SK-MEL-5 (cell line): ENCODE measurements around the gene BABAM1. TPM values are rescaled to one million over a fixed set of nuclear protein-coding genes. Genes with fewer than 3 reads are reported as not detected.

Source experiments
- DNase-seq: peaks from one replicate; pipeline ENCODE4 v3.0.0-alpha.2; 2016; ENCODE audit warnings: low read depth, low spot score
- in situ Hi-C: cut with HindIII; loops from 2 replicates; pipeline ENCODE4 v1.10.0; 2016; ENCODE audit warnings: low sequenced_read_pairs, high pct_unique_total_duplicates, low pct_unique_long_range_greater_than_20kb
- total RNA-seq: library from RNA; depleted of rRNA; stranded (reverse); fragments of >200 nt; shearing (Covaris generic); gene quantifications from 2 replicates; pipeline ENCODE4 v1.2.3, GENCODE V29; 2014

The BABAM1 gene
- total RNA-seq, 1 experiment from 2014 or later: 61.0 TPM

DNA sequence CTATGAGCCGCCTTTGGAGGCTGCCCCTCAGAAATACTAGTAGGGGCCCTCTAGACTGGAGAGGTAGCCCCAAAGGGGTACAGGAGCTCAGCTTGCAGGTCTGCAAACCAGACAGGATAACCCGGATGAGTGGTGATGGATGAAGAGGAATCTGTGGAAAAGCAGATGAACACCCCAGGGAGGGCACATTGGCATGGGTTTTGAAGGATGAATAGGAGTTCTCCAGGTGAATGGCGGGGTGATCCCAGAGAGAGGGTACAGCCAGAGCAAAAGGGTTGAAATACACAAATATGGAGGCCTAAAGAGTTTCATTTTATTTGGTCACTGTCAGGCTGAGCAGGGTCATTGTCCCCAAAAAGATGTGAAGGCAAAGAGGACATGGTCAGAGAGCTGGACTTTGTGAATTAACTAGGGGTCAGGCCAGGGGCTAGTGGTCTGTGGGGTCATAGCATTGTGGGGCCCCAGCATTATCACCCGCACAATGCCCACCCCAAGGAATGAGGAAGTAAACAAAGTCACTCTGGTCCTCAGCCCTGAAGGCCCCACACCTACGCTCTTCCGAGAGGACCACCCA lies 26.3 kb upstream of the BABAM1 start:
- DNase-seq: no peak
- in situ Hi-C loops: no loop called here

- no peak for DNase-seq
- in situ Hi-C loops: no loop called here
These were observed 24.6 kb upstream of the BABAM1 start for GRCh38 chr19:17242431-17243208.

DNA sequence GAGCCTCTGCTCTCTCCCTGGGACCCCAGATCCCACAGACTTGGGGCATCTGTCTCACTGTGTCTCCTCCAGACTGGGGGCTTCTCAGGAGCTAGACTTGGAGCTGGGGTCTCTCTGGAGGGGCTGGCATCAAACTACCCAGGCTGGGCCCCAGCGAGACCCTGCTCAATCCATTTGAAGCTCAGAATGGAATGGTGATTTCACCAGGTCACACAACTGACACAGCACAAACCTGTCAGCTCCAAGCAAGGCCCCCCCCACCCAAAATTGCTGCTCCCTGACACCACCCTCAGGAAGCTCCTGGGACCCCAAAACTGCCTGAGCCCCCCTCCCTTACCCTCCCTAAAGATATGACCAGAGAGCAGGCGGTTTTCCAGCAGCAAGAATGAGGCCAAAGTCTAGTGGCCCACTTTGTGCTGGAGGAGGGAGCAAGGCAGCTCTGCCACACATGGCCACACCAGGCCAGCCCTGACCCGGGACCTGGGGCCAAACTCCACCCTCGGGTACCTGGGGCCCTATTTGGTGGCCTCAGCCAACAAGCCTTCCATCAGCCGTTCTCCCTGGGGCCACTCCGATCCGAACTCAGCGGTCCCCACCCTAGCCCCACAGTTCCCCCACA lies 23.9 kb upstream of the BABAM1 start:
- no peak for DNase-seq
- in situ Hi-C loops: no loop called here

DNA sequence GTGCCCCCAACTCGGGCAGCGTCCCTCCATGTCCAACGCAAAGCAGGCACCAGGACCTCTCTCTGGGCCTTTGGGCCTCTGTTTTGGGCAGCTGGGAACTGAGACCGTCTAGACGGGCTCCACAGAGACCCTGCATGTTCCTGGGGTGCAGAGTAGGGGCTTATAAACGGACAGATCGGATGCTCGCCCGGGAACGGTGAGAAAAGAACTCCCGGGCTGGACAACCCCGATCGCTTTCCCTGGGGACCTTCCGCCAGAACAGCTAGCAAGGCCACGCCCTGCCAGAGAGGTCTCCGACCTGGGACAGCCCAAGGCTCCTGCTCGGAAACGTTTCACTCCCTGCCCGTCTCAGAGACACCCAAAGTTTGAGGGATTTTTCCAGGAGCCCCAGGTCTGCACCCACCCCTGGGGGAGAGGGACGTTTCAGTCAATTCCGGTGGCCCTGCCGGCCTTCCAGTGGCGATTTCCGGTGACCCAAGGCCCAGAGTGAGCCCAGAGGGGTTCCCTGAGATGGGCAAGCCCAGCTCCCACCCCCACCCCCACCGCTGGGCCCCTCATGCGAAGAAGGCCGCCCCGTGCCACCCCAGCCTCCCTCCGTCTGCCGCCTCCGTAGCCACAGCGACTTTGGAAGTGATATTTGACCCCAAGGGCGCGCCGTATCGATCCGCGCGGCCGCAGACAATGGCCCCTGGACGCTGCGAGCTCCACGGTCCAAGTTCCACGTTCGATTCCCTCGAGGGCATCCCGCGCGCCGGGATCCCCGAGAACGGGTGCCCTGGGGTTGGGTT lies 23.2 kb upstream of the BABAM1 start:
- in situ Hi-C loops: no loop called here
- peak; percentile 47 for DNase-seq

DNA sequence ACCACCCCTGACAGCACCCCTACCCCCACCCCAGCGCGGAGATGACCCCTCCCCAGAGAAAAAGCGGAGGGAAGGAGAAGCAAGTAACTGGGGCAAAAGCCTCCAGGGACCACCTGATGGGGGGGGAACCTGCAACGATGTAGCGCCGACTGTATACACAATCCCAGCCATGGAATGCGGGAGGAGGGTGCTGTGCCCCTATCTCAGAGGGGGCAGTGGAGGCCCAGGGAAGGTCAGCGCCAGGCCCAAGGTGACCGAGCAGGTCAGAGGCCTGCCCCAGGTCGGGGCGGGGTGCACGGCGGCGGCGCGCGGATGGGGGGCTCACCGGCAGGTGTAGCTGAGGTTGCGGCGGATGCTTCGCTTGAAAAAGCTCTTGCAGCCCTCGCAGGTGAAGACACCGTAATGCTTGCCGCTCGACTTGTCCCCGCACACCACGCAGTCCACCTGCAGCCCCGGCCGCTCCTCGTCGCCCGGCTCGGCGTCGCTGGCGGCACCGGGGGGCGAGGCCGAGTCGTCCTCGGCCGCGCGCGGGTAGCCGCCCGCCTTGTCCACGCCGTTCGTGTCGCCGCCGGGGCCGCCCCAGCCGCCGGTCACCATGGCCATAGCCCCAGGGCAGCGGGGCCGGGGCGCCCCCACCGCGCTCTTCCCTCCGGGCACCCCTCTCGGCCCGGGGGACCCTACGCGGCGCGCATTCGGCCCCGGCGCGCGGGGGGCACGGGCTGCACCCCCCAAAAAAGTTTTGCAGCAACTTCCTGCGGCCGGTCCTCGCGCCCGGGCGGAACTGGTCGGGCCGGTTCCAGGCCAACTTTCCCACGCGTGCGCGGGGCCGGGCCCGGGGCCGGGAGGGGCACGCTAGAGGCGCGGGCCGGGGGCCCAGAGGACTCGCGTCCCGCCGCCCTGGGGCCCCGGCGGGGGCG lies 22.4 kb upstream of the BABAM1 start:
- DNase-seq: no peak
- in situ Hi-C loops: no loop called here

DNA sequence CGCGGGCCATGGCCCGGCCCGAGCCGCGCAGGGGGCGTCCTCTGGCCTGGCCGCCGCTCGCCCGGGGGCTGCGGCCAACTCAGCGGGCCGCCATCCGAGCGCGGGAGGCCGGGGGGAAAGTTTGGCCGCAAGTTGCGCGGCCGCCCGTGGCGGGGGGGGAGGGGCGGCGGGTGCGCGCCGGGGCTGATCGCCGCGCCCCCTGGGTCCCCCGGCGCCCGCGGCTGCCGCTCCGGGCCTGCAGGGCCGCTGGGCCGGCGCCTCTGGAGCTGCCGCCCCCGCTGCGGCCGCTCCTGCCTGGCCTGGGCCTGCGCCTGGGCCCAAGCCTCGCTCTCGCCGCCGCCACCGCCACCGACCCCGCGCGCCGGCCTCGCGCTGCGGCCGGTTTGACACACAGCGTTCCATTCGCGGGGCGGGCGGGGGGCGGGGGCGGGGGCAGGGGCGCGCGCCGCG lies 21.7 kb upstream of the BABAM1 start, which contains the start of gene NR2F6:
Gene NR2F6, minus strand, starts transcription at position 385 of the 450 bp plus-strand sequence. CDS start 699 bp downstream, outside the sequence.
- in situ Hi-C loops: no loop called here
- DNase-seq: no peak

DNA sequence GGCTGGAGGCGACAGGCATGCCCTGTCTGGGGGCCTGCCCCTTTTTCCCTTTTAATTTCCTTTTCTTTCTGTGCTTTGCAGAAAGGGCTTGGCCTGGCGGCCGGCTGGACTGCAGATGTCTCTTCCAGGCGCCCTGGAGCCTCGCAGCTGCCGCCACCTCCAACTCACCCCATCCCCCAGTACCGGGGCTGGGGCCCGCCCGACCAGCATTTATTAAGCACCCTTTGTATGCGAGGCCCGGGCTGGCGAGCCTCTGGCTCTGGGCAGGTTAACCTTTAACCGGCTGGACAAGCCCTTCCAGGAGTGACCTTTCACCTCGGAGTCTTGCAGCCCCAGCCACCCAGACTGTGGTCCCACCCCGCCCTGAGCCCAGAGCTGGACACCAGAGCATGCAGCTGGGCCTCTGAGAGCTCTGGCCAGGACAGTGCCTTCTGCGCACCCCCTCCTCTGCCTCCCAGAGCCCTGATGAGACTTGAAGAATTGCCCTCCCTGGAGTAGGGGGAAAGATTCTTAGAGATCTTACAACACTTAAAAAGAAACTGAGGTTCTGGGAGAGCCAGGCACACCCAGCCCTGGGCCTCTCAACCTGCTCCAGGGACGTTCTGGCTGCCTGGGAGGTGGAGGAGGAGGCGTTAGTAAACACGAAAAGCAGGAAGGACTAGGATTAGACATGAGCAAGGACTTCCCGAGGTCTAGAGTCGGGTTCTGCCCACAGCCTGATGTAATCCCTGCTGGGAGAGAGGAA lies 20.4 kb upstream of the BABAM1 start:
- no peak for DNase-seq
- in situ Hi-C loops: no loop called here

- in situ Hi-C loops: no loop called here
- DNase-seq: no peak
These were observed 19.0 kb upstream of the BABAM1 start for GRCh38 chr19:17248011-17248776.

DNA sequence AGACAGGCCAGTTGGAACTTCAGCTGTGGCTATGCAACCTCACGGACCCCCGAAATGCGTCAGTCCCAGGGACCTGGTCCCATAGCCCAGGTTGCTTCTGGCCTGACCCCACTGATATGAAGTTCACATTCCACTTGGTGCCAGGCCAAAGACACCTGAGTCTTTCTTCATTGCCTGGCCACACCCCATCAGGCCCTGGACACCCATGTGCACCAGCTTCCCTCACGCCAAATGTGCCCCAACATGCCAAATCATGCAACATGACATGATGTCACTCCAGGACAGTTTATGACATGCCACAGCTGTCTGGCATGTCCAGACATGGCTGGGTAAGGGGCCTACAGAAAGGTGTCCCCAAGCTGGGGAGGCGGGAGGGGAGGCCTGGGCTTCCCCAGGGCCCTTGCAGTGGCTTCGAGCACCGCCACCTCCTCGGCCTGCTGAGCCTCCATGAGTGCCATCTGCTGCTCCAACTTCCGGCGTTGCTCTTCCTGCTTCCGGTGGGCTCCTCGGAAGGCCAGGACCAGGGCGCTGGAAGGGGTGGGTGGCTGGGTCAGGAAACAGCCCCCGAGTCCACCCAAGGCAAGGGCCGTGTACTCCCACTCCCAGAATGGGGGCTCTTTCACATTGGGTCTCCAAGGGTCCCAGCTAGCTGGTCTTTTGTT lies 17.2 kb upstream of the BABAM1 start:
- DNase-seq: no peak
- in situ Hi-C loops: no loop called here

DNA sequence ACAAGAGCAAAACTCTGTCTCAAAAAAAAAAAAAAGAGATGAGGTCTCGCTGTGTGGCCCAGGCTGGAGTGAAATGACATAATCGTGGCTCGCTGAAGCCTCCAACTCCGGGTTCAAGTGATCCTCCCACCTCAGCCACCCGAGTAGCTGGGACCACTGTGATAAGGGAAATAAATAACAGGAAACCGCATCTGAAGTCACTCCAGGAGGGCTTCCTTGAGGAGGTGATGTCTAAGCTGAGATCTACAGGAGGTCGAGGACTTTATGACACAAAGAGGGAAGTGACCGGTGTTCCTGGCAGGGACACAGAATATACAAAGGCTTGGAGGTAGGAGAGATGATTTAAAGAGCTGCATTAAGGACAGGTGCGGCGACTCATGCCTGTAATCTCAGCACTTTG lies 12.6 kb upstream of the BABAM1 start:
- in situ Hi-C loops: no loop called here
- no peak for DNase-seq

DNA sequence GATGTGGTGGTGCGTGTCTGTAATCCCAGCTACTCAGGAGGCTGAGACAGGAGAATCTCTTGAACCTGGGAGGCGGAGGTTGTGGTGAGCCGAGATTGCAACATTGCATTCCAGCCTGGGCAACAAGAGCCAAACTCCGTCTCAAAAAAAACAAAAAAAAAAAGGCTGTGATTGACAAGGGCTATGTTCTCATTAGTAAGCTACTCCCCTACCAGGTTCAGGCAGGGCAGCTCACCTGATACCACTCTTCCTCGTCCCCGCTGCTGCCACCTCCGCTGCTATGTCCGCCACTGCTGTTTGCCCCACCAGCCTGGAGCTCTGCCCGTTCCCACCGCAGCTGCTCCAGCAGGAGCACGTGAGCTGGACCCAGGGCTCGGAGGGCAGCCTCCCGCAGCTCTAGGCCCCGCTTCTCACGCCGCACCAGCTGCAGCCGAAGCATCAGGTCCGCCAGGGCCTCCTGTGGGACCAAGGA lies 12.1 kb upstream of the BABAM1 start:
- in situ Hi-C loops: no loop called here
- DNase-seq: no peak

GRCh38 chr19:17256130-17256529 lies 11.1 kb upstream of the BABAM1 start:
- in situ Hi-C loops: no loop called here
- no peak for DNase-seq

GRCh38 chr19:17259118-17259780 lies 8.0 kb upstream of the BABAM1 start:
- no peak for DNase-seq
- in situ Hi-C loops: no loop called here

GRCh38 chr19:17259934-17260333 lies 7.3 kb upstream of the BABAM1 start:
- in situ Hi-C loops: no loop called here
- no peak for DNase-seq

DNA sequence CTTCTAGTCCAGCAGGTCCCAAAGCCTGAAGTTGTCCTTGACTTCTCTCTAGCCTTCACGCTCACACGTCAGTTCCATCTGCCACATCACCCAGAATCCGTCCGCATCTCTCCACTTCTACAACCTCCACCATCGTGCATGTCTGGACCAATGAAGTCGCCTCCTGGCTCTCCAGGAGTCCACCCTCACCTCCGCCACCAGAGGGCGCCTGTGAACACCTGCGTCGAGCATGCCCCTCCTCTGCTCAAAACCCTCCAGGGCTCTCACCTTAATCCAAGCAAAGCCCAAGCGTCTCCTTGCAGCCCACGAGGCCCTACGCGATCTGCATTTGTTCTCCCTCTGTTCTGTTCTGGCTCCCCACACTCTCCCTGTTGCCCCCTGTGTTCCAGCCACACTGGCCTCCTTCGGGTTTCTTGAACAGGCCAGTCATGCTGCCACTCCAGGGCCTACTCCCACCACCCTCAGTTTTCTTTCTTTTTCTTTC lies 6.4 kb upstream of the BABAM1 start:
- DNase-seq: peak; percentile 86
- in situ Hi-C loops: no loop called here
